Activated CD8-positive, alpha-beta memory T cell treated with anti-CD3 and anti-CD28 coated beads for 48 hours (primary cell): ENCODE results near the gene TMC3.
"Not testable (repeated sequence)": the region's sequence is repeated elsewhere in the genome, so short reads cannot be mapped to it uniquely, and the experiment has no call there.

Source experiments
- DNase-seq, 3 experiments: peaks; one replicate each; pipeline ENCODE4 v3.0.0-alpha.2; 2020; ENCODE audit warnings: low read depth in 2 of 3, low spot score in 2 of 3

Gene TMC3

DNA sequence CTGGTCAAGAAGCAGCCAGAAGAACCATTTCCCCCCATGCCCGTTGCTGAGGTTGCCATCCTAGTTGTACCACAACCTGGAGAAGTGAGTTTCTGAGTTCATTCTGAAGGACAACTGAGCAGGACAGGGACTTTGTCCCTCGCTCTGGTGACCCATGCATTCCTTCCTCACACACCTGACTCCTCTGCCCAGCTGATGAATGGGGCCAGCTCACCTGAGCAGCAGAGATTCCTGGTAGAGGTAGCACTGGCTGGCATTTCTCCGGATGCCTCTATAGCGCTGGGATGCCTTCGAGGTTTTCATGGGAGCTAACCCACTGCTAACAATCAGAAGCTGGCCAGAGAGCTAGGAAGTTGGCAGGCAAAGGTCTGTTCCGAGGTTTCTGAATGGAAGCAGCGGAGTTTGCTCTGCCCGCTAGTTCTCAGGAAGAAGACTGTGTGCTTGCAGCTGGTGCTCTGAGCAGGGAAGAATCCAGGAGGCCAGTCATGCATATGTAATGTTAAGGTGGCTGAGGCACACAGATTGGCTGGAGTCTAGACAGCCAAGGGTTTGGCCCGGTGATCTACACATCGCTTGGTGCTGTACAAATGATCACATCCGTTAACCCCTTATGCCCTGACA, at the start of gene TMC3:
TSS of gene TMC3 (minus strand) at position 439 of the 621 bp plus-strand sequence. CDS start at position 303, 136 bp downstream.
- DNase-seq = no peak

DNA sequence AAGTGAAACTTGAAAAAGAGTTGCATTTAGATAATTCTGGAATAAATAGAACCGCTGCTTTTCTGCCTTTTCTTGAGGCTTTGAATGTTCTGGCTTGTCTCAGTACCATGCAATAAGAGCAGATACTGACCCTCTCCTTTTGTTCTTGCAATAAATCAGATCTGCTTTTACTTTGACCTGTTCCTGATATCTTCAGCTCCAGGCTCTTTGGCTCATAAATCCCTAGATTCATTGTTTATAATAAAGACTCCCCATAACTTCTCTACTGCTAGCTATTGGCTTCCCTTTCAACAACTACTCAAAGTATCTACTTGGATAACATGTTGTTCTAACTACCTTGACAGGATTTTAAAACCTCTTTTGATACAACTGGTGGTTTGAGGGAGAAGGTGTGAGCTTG, 47.4 kb upstream of the TMC3 start:
- DNase-seq = no peak

DNA sequence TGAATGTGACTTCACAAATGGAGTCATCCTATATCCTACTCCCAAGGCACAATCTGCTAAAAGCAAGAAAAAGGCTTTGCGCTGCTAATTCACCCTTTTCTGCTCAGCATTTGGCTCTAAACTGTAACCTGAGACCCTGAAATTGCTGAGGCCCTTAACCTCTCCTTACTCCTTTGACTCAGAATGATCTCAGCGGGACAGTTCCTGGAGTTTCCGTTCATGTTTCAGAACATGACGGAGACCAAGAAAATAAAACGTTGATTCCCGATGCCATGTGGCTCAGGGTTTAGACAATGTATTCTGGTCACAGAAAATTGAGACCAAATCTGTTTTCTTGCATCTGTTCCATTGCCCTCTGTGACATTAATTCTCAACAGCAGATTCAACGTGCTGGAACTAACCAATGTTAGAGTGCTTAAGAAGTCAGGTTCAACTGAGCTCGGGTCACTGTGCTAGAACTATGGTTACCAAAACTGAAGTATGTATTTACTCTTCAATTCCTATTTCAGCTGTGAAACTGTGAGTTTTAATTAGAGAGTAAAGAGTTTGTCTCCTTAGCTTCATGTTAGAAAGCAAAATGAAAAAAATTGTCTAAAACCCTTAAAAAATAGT, 45.4 kb upstream of the TMC3 start:
- no peak for DNase-seq

DNA sequence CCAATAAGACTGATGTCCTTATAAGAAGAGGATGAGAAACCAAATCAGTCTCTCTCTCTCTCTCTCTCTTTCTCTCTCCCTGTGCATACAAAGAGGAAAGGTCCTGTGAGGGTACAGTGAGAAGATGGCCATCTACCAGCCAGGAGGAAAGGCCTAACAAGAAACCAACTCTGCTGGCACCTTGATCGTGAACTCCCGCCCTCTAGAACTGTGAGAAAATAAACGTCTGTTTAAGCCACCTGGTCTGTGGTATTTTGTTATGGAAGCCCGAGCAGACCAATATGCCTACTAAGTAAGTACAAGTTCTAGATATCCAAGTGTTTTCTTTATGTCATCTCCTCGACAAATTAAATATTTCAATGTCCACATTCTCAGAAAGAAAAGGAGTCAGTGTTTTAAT, 44.9 kb upstream of the TMC3 start:
- no peak for DNase-seq

DNA sequence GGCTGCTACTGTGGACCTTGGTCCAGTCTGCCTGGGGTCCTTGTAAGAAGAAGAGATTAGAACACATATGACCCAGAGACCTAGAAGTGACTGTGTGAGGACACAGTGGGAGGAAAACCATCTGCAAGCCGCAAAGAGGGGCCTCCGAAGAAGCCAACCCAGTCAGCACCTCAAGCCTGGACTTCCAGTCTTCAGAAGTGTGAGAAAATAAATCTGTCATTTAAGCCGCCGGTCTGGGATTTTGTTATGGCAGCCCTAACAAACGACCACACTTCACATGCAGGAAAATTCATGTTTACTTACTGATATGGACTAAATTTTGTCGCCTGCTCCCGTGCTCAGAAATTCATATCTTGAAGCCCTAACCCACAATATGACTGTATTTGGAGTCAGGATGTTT, 44.4 kb upstream of the TMC3 start:
- no peak for DNase-seq

DNA sequence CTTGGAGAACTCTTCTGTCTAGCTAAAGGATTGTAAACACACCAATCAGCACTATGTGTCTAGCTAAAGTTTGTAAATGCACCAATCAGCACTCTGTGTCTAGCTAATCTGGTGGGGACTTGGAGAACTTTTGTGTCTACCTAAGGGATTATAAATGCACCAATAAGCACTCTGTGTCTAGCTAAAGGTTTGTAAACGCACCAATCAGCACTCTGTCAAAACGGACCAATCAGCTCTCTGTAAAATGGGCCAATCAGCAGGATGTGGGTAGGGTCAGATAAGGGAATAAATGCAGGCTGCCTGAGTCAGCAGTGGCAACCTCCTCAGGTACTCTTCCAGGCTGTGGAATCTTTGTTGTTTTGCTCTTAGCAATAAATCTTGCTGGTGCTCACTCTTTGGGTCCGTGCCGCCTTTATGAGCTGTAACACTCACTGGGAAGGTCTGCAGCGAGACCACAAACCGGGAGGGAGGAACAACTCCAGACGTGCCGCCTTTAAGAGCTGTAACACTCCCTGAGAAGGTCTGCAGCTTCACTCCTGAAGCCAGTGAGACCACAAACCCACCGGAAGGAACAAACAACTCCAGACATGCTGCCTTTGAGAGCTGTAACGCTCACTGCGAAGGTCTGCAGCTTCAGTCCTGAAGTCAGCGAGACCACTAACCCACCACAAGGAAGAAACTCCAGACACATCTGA, 40.4 kb upstream of the TMC3 start:
- not testable (repeated sequence) for DNase-seq

DNA sequence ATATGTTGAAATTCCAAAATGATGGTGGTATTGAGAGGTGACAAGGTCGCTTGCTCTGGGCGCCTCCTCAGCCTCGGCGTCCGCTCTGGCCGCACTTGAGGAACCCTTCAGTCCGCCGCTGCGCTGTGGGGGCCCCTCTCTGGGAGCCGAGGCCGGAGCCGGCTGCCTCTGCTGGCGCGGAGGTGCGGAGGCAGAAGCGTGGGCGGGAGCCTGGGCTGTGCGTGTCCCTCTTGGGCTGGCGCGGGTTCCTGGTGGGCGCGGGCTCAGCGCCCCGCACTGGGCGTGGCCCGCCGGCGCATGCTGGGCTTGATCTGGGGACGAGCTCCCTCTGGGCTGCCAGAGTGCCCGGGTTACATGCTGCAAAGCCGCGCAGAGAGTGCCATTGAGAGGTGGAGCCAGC, 39.8 kb upstream of the TMC3 start:
- no peak for DNase-seq

DNA sequence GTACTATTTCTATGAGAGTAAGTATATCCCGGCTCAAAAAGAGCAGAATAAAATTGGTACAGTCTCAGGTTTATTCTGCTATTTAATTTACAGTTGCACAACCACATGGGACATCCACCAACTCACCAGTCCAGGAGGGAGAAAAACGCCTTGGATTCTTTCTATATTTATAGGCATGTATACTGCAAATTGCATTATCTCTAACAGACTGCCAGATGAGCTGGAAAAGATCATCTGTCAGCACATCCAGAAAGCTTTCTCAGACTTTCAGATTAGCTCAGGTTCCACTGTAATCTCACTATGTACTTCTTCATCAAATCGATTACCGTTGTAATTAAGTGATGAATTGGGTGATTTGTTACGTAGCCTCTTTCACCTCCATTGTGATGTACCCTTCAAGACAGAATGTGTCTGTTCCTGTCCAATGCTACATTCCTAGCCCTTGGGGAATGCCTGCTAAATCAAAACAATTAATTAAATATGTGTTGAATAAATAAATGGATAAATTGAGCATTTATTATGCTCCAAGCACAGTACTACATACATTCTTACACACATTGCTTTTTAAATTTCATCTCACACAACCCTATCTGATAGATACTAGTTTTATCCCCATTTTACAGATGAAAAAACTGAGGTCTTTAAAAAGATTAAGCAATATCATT, 38.1 kb upstream of the TMC3 start:
- no peak for DNase-seq

DNA sequence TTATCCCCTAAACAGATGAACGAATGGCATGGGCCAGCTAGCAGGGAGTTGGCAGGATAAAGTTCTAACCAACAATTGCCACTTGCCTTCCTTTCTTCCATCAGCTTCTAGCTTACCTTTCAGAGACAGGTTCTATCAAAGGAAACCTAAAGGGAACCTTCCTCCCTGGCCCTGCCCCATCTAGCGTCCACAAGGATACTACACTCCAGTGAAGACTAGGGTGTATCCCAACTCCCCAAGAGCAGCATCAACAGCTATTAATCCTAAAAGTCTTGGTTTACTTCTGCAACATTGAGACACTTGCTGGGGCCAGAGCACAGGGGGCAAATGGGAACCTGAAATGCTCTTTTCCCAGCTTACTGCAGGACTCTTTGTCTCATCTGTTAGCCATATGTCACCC, 37.0 kb upstream of the TMC3 start:
- no peak for DNase-seq

DNA sequence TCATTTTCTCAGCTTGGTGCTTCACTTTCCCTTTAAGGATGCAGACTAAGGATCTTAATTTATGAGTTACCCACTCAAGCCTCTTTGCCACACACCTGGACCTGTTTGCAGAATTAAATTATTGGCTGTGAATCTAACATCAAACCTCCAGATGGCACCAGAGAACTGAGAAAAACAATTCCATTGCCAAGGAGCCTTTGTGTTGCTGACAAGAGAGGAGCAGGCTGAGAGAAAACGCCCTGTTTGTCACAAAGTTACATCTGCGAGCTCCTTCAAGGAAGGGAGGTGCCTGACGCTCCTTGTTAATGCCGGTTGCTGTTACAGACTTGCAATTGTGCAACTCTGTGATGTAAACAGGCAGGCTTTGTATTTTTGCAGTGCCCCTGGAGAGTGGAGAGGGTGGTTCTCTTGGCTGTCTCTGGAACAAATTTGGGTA, 36.3 kb upstream of the TMC3 start:
- DNase-seq = no peak

DNA sequence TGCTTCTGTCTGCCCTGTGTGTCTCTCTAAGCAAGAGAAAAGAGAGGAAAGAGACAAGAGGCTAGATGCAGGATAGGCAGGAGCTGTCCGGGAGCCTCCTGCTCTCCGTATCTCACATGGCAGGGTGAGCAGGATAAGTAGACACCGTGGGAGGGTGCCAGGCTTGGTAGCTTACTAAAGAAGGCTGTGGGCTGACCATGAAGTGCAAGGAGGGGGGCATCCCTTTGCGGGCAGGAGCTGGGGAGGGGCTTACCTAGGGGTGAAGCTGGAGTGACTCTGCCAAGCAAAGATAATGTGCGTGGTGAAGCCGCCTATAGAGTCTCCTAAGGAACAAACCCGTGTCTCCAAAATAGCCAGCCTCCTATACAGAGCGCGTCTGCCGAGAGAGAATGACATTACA, 33.7 kb upstream of the TMC3 start:
- no peak for DNase-seq

DNA sequence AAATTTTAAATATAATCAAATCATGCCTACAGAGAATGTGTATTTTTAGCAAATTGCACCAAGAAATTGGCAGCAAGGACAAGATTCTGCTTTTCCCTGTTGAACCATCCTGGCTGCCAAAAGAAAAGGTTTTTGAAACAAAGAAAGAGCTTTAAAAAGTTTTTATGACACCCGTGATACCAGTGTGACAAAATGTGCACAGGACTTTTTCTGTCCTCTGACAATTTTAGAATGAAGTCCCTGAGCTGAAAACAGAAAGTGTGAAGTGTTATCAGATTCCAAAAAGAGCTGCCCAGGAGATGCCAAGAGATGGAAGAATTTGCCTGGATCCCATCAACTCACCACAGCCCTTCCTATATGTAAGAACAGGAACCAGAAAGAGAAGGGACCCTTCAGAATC, 33.2 kb upstream of the TMC3 start:
- no peak for DNase-seq

DNA sequence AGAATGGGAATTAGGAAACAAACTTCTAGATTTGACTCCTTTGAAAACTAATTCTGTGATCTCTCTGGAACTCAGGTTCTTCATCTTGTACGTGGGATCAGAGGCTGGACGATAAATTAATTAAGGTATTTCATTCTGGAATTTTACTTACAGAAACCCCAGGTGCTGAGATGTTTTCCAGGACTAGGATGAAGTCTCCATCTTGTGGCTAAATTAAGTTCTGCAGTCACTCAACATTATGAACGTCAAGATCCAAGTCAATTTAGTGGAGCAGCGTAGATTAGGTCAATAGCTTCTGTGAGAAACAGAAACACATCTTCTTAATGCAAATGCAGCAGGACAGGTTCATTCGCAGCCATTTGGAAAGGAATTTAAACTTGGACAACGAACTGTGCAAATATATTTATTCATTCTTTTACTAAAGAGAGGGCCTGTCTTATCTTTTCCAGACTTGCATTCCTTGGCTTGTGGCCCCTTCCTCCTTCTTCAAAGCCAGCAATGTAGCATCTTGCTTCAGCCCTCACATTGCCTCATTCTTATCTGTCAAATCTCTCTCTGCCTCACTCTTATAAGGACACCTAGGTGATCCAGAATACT, 26.7 kb upstream of the TMC3 start:
- DNase-seq = no peak

DNA sequence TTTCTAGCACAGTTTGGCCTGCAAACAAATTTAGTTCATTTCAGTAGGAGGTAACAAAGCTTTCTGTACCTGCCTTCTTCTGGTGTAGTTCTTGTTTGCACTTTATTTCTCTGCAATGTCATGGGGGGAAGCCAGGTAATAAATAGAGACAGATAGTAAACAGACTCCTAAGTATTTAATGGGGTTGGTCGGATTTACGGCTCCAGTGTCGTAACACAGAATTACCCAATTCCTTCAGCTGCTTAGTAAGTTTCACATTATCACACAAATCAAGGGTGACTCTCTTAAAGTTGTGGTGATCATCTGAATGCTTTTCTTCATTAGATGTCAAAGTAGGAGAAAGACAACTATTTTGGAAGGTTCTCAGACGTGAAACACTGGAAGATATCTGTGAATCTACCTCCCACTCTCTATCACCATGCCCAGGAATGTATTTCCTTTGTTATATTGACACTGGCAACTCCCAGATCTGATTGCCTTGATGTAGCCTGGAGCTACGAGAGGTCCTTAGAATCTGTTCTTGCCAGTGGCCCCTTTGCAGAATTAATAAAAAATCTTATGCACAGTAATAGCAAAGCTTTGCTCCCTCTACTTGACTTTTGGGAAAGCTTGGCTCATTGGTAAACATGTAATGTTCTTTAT, 25.0 kb upstream of the TMC3 start:
- no peak for DNase-seq

DNA sequence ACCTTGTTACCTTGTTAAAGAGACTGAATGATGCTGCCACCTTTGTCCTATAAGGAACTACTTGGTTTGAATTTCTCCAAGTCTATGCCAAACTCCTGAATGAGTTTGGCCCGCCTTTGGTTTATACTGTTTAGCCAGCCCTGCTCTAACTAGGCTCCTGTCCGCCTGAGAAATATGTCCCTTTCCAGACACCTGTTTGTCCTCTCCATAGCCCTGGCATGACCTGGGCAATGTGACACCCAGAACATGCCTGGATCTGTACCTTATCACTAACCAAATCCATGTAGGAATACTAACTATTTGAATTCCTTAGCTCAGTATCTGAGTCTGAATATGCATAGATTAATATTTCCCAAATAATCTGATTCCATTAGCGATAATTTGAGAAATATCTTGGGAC, 24.4 kb upstream of the TMC3 start:
- DNase-seq = no peak

DNA sequence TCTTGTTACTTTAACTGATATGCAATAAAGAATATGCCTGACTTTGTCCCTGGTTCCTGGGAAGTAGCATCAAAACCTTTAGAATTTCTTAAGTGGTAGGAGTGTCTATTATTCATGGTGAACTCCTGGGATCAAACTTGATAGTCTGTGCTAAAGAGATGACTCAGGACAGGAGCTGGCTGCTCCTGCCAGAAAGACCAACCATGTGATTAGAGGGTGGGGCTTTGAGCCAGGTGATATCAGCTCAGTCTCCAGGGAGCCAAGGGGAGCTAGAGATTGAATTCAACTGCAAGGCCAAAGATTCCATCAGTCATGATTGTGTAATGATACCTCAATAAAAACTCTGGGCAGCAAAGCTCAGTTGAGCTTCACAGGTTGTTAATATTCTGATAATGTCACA, 20.6 kb upstream of the TMC3 start:
- no peak for DNase-seq

DNA sequence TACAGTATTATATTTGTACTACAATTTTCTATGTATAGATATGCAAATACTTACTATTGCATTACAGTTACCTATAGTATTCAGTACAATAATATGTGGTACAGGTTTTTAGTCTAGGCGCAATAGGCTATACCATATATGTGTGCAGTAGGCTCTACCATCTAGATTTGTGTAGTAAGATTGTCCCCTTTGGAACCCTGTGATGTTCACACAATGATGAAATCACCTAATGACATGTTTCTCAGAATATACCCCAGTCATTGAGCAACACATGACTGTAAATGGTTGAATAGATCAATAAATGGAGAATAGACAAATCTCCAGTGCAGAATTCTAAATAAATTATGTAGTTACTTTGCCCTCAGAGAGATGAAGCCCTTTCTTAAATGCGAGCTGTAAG, 17.6 kb upstream of the TMC3 start:
- no peak for DNase-seq

DNA sequence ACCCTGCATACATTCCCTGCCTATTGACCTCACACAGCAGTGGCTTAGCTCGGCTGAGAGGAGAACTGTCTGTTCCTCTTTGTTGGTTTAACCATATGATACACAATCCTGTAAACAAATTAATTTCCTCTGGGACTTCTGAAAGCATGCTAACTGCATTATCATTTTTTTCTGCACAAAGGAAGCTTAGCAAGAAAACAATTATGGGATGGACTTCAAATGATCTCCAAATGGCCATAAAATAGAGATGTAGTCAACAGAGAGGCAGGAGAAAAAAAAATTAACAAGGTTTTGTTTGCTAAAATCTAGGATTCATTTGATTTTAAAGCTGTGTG, 14.4 kb upstream of the TMC3 start:
- DNase-seq = no peak

DNA sequence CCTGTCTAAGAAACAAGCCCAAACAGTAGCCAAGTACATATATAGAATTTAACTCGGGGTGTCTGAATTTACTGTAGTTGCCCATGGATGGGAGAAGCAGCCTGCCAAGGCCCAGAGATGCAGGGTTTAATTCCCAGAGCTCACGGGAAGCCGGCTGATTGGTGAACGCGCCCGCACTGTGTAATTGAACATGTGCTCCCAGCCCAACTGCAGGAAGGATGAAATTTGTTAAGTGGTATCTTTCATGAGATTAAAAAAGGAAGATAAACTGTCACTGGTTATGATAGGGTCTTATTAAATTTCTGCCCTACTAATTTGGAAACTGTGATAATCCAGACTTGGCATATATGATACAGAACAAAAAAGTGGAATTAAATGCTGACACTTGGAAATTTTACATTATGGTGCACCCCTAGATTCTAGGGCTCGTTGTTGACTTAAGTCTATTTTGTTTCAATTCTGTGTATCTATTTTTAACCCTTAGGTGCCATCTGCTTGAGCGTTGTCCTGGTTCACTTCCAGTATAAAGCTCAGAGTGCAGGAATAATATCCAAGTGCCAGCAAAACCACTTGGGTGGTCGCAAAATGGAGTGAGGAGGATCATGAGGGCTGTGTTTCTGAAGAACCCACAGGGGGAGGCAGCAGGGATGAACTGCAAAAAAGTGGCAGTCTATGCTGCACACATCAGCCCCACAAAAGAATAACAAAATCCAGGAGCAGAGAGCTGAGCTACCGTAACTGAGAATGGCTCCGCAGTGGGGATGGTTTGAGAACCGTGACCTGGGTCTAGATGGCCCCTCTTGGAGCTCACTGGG, 13.8 kb upstream of the TMC3 start:
- no peak for DNase-seq

DNA sequence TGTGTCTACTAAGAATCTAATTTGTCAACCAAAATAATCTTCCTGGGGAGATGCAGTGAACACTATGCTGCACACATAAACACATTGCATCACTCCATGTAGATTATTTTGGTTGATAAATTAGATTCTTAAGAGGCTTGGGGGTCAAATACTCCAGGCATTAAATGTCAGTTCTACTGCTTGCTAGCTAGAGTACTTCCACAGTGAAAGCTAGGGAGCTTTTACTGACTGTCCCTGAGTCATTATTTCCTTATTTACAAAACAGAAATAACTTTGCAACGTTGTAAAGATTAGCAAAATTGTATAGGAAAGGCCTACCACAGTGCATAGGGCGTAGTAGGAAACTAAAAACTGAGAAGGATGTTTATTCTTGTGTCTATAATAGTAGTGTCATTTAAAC, 12.9 kb upstream of the TMC3 start:
- no peak for DNase-seq

DNA sequence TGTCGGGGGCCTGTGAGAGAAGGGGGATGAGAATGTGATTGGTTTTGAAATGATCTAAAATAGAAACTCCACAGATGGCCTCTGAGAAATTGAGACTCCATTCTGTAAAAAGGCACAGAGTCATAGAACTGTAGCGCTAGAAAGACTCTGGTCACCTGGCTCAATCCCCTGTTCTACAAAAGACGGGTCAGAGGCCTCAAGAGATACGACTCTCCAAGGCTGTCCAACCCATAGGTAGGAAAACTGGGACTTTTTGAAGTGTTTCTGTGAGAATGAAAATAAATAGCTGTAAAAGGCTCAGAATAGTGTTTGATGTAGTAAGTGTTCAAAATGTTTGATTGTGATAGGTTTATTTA, 11.7 kb upstream of the TMC3 start:
- DNase-seq = no peak
